K562 (cell line): ENCODE measurements around the gene RHOB. TPM values are rescaled to one million over a fixed set of nuclear protein-coding genes. Genes with fewer than 3 reads are reported as not detected.
A peak's percentile ranks its signal among the peaks of the same experiment; 100 is the strongest.

Source experiments
- ATAC-seq: fragments of 200-7000 bp; cut with Tn5 transposase; 3 replicates; pipeline ENCODE4 v1.9.1; 2020; ENCODE audit warnings: moderate library complexity
- BruUV-seq: library from RNA; stranded (reverse); fragments of 400-500 nt; replicated peaks from 2 replicates; lab custom pipeline; 2021; lab: Mats Ljungman, UMichigan
- CTCF ChIA-PET: fragments of 300-600 bp; formaldehyde crosslinking; extraction: SDS; loops from one replicate; lab custom pipeline; 2021; ENCODE audit warnings: low intra/inter-chr PET ratio; lab: Yijun Ruan, JAX
- POLR2A ChIA-PET: fragments of 300-600, 350-650 bp; sonication (Branson Sonifier 250); formaldehyde crosslinking; extraction: SDS; loops from one replicate; lab custom pipeline; 2021; ENCODE audit warnings: antibody characterized with exemption, inconsistent platforms; lab: Yijun Ruan, JAX
- DNase-seq, 4 experiments: peaks; one replicate each; pipeline versions ENCODE4 v3.0.0 to v3.0.0-alpha.2; 2011 to 2018; ENCODE audit warnings: low spot score in 3 of 4, mixed read lengths in 3 of 4; ENCODE audit errors: extremely low read depth in 1 of 4
- FAIRE-seq: peaks from 2 replicates; lab custom pipeline; 2011; peaks lifted over from hg19 to GRCh38; lab: Jason Lieb, UNC
- H2AFZ ChIP-seq: 2 replicates; pipeline ENCODE4 v1.6.0; 2011; ENCODE audit warnings: low read depth, low read length, control low read depth, inconsistent platforms
- H3K27ac ChIP-seq: fragments of 200-600 bp; 3 replicates; pipeline ENCODE4 v1.8.0; 2011; ENCODE audit warnings: low read depth, mild to moderate bottlenecking, control low read depth, inconsistent platforms, low read length, moderate library complexity, mixed read lengths; ENCODE audit errors: extremely low read depth
- H3K27me3 ChIP-seq, 2 experiments: fragments of 300-600 bp in 1 of 2; 2 replicates in 1 of 2; 3 replicates in 1 of 2; pipeline versions ENCODE4 v1.6.0 to v1.8.0; 2011; ENCODE audit warnings: inconsistent platforms in 2 of 2, low read length in 2 of 2, mild to moderate bottlenecking in 1 of 2, mixed read lengths in 1 of 2, moderate library complexity in 1 of 2; ENCODE audit not compliant: control insufficient read depth in 2 of 2, insufficient read depth in 2 of 2
- H3K36me3 ChIP-seq: fragments of 300-600 bp; 3 replicates; pipeline ENCODE4 v1.8.0; 2011; ENCODE audit warnings: mild to moderate bottlenecking, low read length, inconsistent platforms; ENCODE audit not compliant: control insufficient read depth, insufficient read depth
- H3K4me1 ChIP-seq, 2 experiments: fragments of 200-600 bp in 1 of 2; replicated peaks in 1 of 2; 2 replicates in 1 of 2; 3 replicates in 1 of 2; pipeline versions ENCODE4 v1.5.1 to v1.8.0; 2011; ENCODE audit warnings: inconsistent platforms in 2 of 2, low read length in 2 of 2, mild to moderate bottlenecking in 1 of 2, mixed read lengths in 1 of 2, moderate library complexity in 1 of 2; ENCODE audit not compliant: control insufficient read depth in 2 of 2, insufficient read depth in 2 of 2
- H3K4me2 ChIP-seq: 2 replicates; pipeline ENCODE4 v1.6.1; 2011; ENCODE audit warnings: low read length, control low read depth, inconsistent platforms, mixed read lengths; ENCODE audit not compliant: insufficient read depth
- H3K4me3 ChIP-seq: fragments of 200-600 bp; sonication (generic), shearing (Covaris generic); 2 replicates; pipeline ENCODE4 v1.5.1; 2016; ENCODE audit warnings: control low read depth, inconsistent platforms
- H3K79me2 ChIP-seq: fragments of 200-600 bp; 3 replicates; pipeline ENCODE4 v1.8.0; 2011; ENCODE audit warnings: low read length, inconsistent platforms; ENCODE audit not compliant: control insufficient read depth, insufficient read depth
- H3K9ac ChIP-seq, 2 experiments: 2 replicates each; pipeline versions ENCODE4 v1.6.0 to v1.6.1; 2011; ENCODE audit warnings: low read depth in 2 of 2, low read length in 2 of 2, control low read depth in 1 of 2, inconsistent platforms in 1 of 2, mild to moderate bottlenecking in 1 of 2, mixed read lengths in 1 of 2; ENCODE audit not compliant: insufficient read depth in 1 of 2
- H3K9me1 ChIP-seq: one replicate; pipeline ENCODE4 v1.6.0; 2011; ENCODE audit warnings: inconsistent platforms, mild to moderate bottlenecking, low read length, moderate library complexity; ENCODE audit not compliant: control insufficient read depth, insufficient read depth
- H3K9me3 ChIP-seq: replicated peaks from 2 replicates; pipeline ENCODE4 v1.5.1; 2011; ENCODE audit warnings: low read depth, low read length, inconsistent platforms; ENCODE audit not compliant: control insufficient read depth, insufficient read depth
- H4K20me1 ChIP-seq: replicated peaks from 2 replicates; pipeline ENCODE4 v1.6.1; 2011; ENCODE audit warnings: low read length, inconsistent platforms, mixed read lengths; ENCODE audit not compliant: control insufficient read depth, insufficient read depth
- U2AF1 ChIP-seq: fragments of 200-400 bp; formaldehyde crosslinking; optimal IDR thresholded peaks from 2 replicates; pipeline ENCODE3; 2017; ENCODE audit warnings: mild to moderate bottlenecking, low read depth, low read length, moderate library complexity
- WGBS: fragments of 100-300 bp; shearing (Covaris generic); methylation state at CpG from one replicate; pipeline ENCODE4 v1.1.6; 2016; ENCODE audit warnings: low coverage, mixed read lengths; ENCODE audit not compliant: insufficient coverage; ENCODE audit errors: missing lambda C conversion rate; 5-methylcytosine and 5-hydroxymethylcytosine counted together
- in situ Hi-C: fragments of 300-500 bp; cut with MboI; formaldehyde crosslinking; loops from 4 replicates; pipeline ENCODE4 v1.15.0; 2018; ENCODE audit warnings: inconsistent platforms, mixed read lengths
- intact Hi-C: fragments of 100-400 bp; cut with micrococcal nuclease; formaldehyde crosslinking; loops from 2 replicates; pipeline ENCODE4 v1.14.2; 2022
- polyA plus RNA-seq, 8 experiments: library from polyadenylated mRNA; depleted of rRNA in 4 of 8; stranded (reverse) in 5 of 8; unstranded in 3 of 8; fragments of >200 nt; fragmentation: Nextera tagmentation in 2 of 8; fragmentation: Illumina TruSeq in 1 of 8; extraction: Ambion mirVana in 2 of 8; extraction: Trizol in 1 of 8; gene quantifications; 2 replicates each; pipeline versions ENCODE4 v1.2.1 to v1.2.3, GENCODE V29; 2011 to 2014; ENCODE audit warnings: inconsistent platforms in 1 of 8, missing spikeins in 1 of 8
- total RNA-seq, 7 experiments: library from RNA; depleted of rRNA in 6 of 7; stranded (reverse); fragments of >200 nt in 6 of 7; fragmentation: Illumina TruSeq in 2 of 7; extraction: Trizol in 2 of 7; gene quantifications; 2 replicates each; pipeline versions ENCODE4 v1.2.1 to v1.2.3, GENCODE V29; 2011 to 2021; ENCODE audit warnings: low replicate concordance in 1 of 7
- TF ChIP-seq, protein P1 (sequence below): sonication (generic); formaldehyde crosslinking; IDR thresholded peaks from 2 replicates; pipeline ENCODE4 v1.5.0; 2020; ENCODE audit warnings: missing genetic modification reagents
- TF ChIP-seq, protein P2 (sequence below): sonication (generic); formaldehyde crosslinking; IDR thresholded peaks from 2 replicates; pipeline ENCODE4 v1.9.0; 2022; ENCODE audit warnings: mild to moderate bottlenecking, missing genetic modification reagents

Gene RHOB
- total and polyA plus RNA-seq, 9 of the 15 experiments (the other 6 are each of a cell fraction or from before 2014, with no cell fraction given): 0.07 to 4.8 (median 1.1) TPM

DNA sequence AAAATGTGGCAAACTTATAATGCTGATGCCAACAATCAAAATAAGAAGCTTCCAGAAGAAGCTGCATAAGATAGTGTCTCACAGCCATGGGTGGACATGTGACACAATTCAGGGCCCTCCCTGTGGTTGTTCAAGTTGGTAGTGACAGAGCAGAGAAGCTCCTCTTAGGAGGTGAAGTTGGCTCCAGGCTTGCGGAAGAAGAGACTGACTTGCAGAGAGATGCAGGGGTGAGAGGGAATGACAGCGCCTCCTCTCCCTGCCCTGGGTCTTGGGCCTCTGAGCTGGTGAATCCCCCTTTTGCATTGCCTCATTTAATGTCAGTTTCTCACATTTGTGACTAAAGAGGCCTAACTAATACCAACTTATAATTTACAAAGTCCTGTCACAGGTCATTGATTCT is 23.0 kb upstream of the RHOB start:
- Histone ChIP-seq H3K4me3 (no peak overlapping the region), H3K27ac (no peak overlapping the region), H3K9me3 (no peaks in the 10 kb centered on the region), H2AFZ (no peak overlapping the region), H3K9me1 (no peaks in the 10 kb centered on the region), H3K9ac (no peak overlapping the region), H3K79me2 (no peaks in the 10 kb centered on the region), H3K4me1 (peaks cover 6 to 12% of the 10 kb centered on the region in 2 experiments), H3K36me3 (no peaks in the 10 kb centered on the region), H3K27me3 (peaks cover 0 to 18% of the 10 kb centered on the region in 2 experiments; a peak in 2 of 5 replicates), H3K4me2 (no peak overlapping the region), H4K20me1 (no peaks in the 10 kb centered on the region)
- no peak for DNase-seq
- no peak for FAIRE-seq
- ATAC-seq: no peak
- intact Hi-C loops (loop anchor here (5.0 to 10.0 kb wide), 2 partner anchors 182 to 319 kb away; no protein-coding TSS in a partner anchor), in situ Hi-C loops (no loop called here)
- POLR2A ChIA-PET: interaction anchor here (0.6 to 1.0 kb wide), 3 partner anchors 9 to 18 kb away, joined by 3 to 5 read pairs (median 3); no protein-coding TSS in a partner anchor
- no TSS peak for BruUV-seq
- TF ChIP-seq, protein P1, sequence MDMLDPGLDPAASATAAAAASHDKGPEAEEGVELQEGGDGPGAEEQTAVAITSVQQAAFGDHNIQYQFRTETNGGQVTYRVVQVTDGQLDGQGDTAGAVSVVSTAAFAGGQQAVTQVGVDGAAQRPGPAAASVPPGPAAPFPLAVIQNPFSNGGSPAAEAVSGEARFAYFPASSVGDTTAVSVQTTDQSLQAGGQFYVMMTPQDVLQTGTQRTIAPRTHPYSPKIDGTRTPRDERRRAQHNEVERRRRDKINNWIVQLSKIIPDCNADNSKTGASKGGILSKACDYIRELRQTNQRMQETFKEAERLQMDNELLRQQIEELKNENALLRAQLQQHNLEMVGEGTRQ: 0 out of 2 replicates have a peak, but pooled peaks have one; percentile 9
- no peak for TF ChIP-seq U2AF1
- TF ChIP-seq, protein P2, sequence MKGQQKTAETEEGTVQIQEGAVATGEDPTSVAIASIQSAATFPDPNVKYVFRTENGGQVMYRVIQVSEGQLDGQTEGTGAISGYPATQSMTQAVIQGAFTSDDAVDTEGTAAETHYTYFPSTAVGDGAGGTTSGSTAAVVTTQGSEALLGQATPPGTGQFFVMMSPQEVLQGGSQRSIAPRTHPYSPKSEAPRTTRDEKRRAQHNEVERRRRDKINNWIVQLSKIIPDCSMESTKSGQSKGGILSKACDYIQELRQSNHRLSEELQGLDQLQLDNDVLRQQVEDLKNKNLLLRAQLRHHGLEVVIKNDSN (CRISPR knock-in tag): 0 out of 2 replicates have a peak, but pooled peaks have one; percentile 13
- 92% methylated on average over 2 of the region's 2 CpGs for WGBS
- CTCF ChIA-PET: no interaction called here
